Spinal cord (tissue), 4 donors: ENCODE data around the gene KRTAP12-3. TPM values are rescaled to one million over a fixed set of nuclear protein-coding genes. Genes with fewer than 3 reads are reported as not detected.

Experiments
- polyA plus RNA-seq, 2 donors: library from polyadenylated mRNA; unstranded; fragments of 120-200 nt; gene quantifications; one replicate each; pipeline ENCODE4 v1.2.1, GENCODE V29; 2013; ENCODE audit not compliant: insufficient read length in 2 of 2
- small RNA-seq: library from RNA; depleted of rRNA; stranded (forward); fragments of <200 nt; gene quantifications from one replicate; pipeline ENCODE3, GENCODE V24; 2014; ENCODE audit warnings: low replicate concordance
- total RNA-seq, 2 donors: library from RNA; depleted of rRNA in 1 of 2; stranded (reverse); fragments of 120-200 nt in 1 of 2; fragments of >200 nt in 1 of 2; gene quantifications; one replicate each; pipeline versions ENCODE4 v1.2.3 to v1.2.4, GENCODE V29; 2013 to 2014

KRTAP12-3 gene
- total and polyA plus RNA-seq, 4 donors = not detected

Small RNA genes within 50 kb of the gene (small RNA-seq; reads per million reads assigned to genes)
- not detected for gene KRTAP12-6P

Other genes starting within 250 kb of the KRTAP12-3 start
- 1 to 10 TPM; 1.4 to 2.4 TPM for gene LRRC3, start 202.4 kb upstream of the KRTAP12-3 start, total RNA-seq
- 1 to 10 TPM; 4.4 to 6.5 TPM for gene LRRC3, start 202.4 kb upstream of the KRTAP12-3 start, polyA plus RNA-seq
- gene KRTAP10-1, start 117.7 kb upstream of the KRTAP12-3 start, total RNA-seq = not detected
- gene KRTAP10-1, start 117.7 kb upstream of the KRTAP12-3 start, polyA plus RNA-seq = not detected
- not detected for gene KRTAP10-2, start 106.4 kb upstream of the KRTAP12-3 start, total RNA-seq
- not detected for gene KRTAP10-2, start 106.4 kb upstream of the KRTAP12-3 start, polyA plus RNA-seq
- not detected for gene KRTAP10-3, start 99.1 kb upstream of the KRTAP12-3 start, total RNA-seq
- gene KRTAP10-3, start 99.1 kb upstream of the KRTAP12-3 start, polyA plus RNA-seq = not detected
- not detected for gene KRTAP10-4, start 84.2 kb upstream of the KRTAP12-3 start, total RNA-seq
- not detected for gene KRTAP10-4, start 84.2 kb upstream of the KRTAP12-3 start, polyA plus RNA-seq
- not detected for gene KRTAP10-5, start 77.3 kb upstream of the KRTAP12-3 start, total RNA-seq
- gene KRTAP10-5, start 77.3 kb upstream of the KRTAP12-3 start, polyA plus RNA-seq = not detected
- gene KRTAP10-6, start 65.4 kb upstream of the KRTAP12-3 start, total RNA-seq = not detected
- not detected for gene KRTAP10-6, start 65.4 kb upstream of the KRTAP12-3 start, polyA plus RNA-seq
- not detected for gene KRTAP10-7, start 57.3 kb upstream of the KRTAP12-3 start, total RNA-seq
- not detected for gene KRTAP10-7, start 57.3 kb upstream of the KRTAP12-3 start, polyA plus RNA-seq
- not detected for gene KRTAP10-8, start 45.9 kb upstream of the KRTAP12-3 start, total RNA-seq
- not detected for gene KRTAP10-8, start 45.9 kb upstream of the KRTAP12-3 start, polyA plus RNA-seq
- gene KRTAP10-9, start 30.8 kb upstream of the KRTAP12-3 start, total RNA-seq = not detected
- gene KRTAP10-9, start 30.8 kb upstream of the KRTAP12-3 start, polyA plus RNA-seq = not detected
- gene KRTAP10-10, start 20.6 kb upstream of the KRTAP12-3 start, total RNA-seq = not detected
- not detected for gene KRTAP10-10, start 20.6 kb upstream of the KRTAP12-3 start, polyA plus RNA-seq
- not detected for gene KRTAP10-11, start 11.5 kb upstream of the KRTAP12-3 start, total RNA-seq
- not detected for gene KRTAP10-11, start 11.5 kb upstream of the KRTAP12-3 start, polyA plus RNA-seq
- gene KRTAP12-4, start 3.3 kb upstream of the KRTAP12-3 start, total RNA-seq = not detected
- gene KRTAP12-4, start 3.3 kb upstream of the KRTAP12-3 start, polyA plus RNA-seq = not detected
- gene KRTAP12-2, start 9.0 kb downstream of the KRTAP12-3 start, total RNA-seq = not detected
- not detected for gene KRTAP12-2, start 9.0 kb downstream of the KRTAP12-3 start, polyA plus RNA-seq
- gene KRTAP12-1, start 24.2 kb downstream of the KRTAP12-3 start, total RNA-seq = not detected
- gene KRTAP12-1, start 24.2 kb downstream of the KRTAP12-3 start, polyA plus RNA-seq = not detected
- not detected for gene KRTAP10-12, start 39.2 kb downstream of the KRTAP12-3 start, total RNA-seq
- not detected for gene KRTAP10-12, start 39.2 kb downstream of the KRTAP12-3 start, polyA plus RNA-seq
- gene TSPEAR, start 53.6 kb downstream of the KRTAP12-3 start, total RNA-seq = under 1 TPM in 1 of 2 donors, not detected in 1; 0.66 TPM
- gene TSPEAR, start 53.6 kb downstream of the KRTAP12-3 start, polyA plus RNA-seq = under 1 TPM; 0.24 to 0.33 TPM
- gene UBE2G2, start 143.9 kb downstream of the KRTAP12-3 start, total RNA-seq = 10 to 100 TPM; 53.0 to 62.6 TPM
- 100 to 1,000 TPM in 1 of 2 donors, 10 to 100 TPM in 1; 83.8 to 102 TPM for gene UBE2G2, start 143.9 kb downstream of the KRTAP12-3 start, polyA plus RNA-seq
- gene SUMO3, start 160.1 kb downstream of the KRTAP12-3 start, total RNA-seq = 10 to 100 TPM; 66.8 to 80.7 TPM
- 100 to 1,000 TPM; 144 to 159 TPM for gene SUMO3, start 160.1 kb downstream of the KRTAP12-3 start, polyA plus RNA-seq
- gene PTTG1IP, start 215.8 kb downstream of the KRTAP12-3 start, total RNA-seq = 100 to 1,000 TPM; 163 to 235 TPM
- 100 to 1,000 TPM; 219 to 226 TPM for gene PTTG1IP, start 215.8 kb downstream of the KRTAP12-3 start, polyA plus RNA-seq